OCI-LY7 (cell line): ENCODE results near the gene WIZ. TPM values are rescaled to one million over a fixed set of nuclear protein-coding genes. Genes with fewer than 3 reads are reported as not detected.

Experiments used
- BruUV-seq: library from RNA; stranded (reverse); fragments of 400-500 nt; replicated peaks from 2 replicates; lab custom pipeline; 2021; lab: Mats Ljungman, UMichigan
- CTCF ChIA-PET: fragments of 300-600 bp; sonication (Branson Sonifier 250); formaldehyde crosslinking; loops from one replicate; lab custom pipeline; 2022; ENCODE audit warnings: antibody characterized with exemption; ENCODE audit not compliant: unreplicated experiment; lab: Charles Lee
- POLR2A ChIA-PET: fragments of 300-600 bp; sonication (Branson Sonifier 250); formaldehyde crosslinking; loops from one replicate; lab custom pipeline; 2022; ENCODE audit warnings: antibody characterized with exemption; lab: Charles Lee
- DNase-seq: peaks from one replicate; pipeline ENCODE4 v3.0.0-alpha.2; 2015; ENCODE audit warnings: low spot score
- H2AFZ ChIP-seq: fragments of 200-600 bp; sonication (generic), shearing (Covaris generic); 2 replicates; pipeline ENCODE4 v1.6.1; 2014; ENCODE audit warnings: mild to moderate bottlenecking, antibody characterized with exemption, low read length, moderate library complexity
- H3K27ac ChIP-seq: fragments of 200-600 bp; sonication (generic); 2 replicates; pipeline ENCODE4 v1.5.1; 2014; ENCODE audit warnings: mixed run types, low read depth, mild to moderate bottlenecking, moderate library complexity, low read length, inconsistent platforms; ENCODE audit not compliant: poor library complexity, severe bottlenecking
- H3K36me3 ChIP-seq: fragments of 200-600 bp; sonication (generic); 2 replicates; pipeline ENCODE4 v1.6.1; 2014; ENCODE audit warnings: mild to moderate bottlenecking, antibody characterized with exemption, low read length, moderate library complexity, mixed read lengths; ENCODE audit not compliant: insufficient read depth
- H3K4me1 ChIP-seq: fragments of 200-600 bp; sonication (generic); 2 replicates; pipeline ENCODE4 v1.5.1; 2014; ENCODE audit warnings: mild to moderate bottlenecking, low read length; ENCODE audit not compliant: insufficient read depth, poor library complexity, severe bottlenecking
- H3K4me2 ChIP-seq: fragments of 200-600 bp; sonication (generic); 2 replicates; pipeline ENCODE4 v1.6.1; 2014; ENCODE audit warnings: mild to moderate bottlenecking, low read length
- H3K4me3 ChIP-seq: fragments of 200-600 bp; sonication (generic); 2 replicates; pipeline ENCODE4 v1.5.1; 2014; ENCODE audit warnings: mild to moderate bottlenecking, low read depth, low read length; ENCODE audit not compliant: poor library complexity, severe bottlenecking
- H3K79me2 ChIP-seq: fragments of 200-600 bp; sonication (generic); 2 replicates; pipeline ENCODE4 v1.6.1; 2016; ENCODE audit warnings: low read depth, mild to moderate bottlenecking, low read length, moderate library complexity, mixed read lengths; ENCODE audit not compliant: insufficient read depth
- H3K9me2 ChIP-seq: fragments of 200-600 bp; sonication (generic); 2 replicates; pipeline ENCODE4 v1.6.1; 2016; ENCODE audit warnings: mild to moderate bottlenecking, low read length, mixed read lengths; ENCODE audit not compliant: insufficient read depth
- H3K9me3 ChIP-seq: fragments of 200-600 bp; sonication (generic); 2 replicates; pipeline ENCODE4 v1.6.1; 2014; ENCODE audit warnings: mild to moderate bottlenecking, mixed run types, low read length, mixed read lengths
- H4K20me1 ChIP-seq: fragments of 200-600 bp; sonication (generic); 2 replicates; pipeline ENCODE4 v1.6.1; 2014; ENCODE audit warnings: mild to moderate bottlenecking, antibody characterized with exemption, low read length, moderate library complexity, mixed read lengths; ENCODE audit not compliant: insufficient read depth
- EZH2phosphoT487 ChIP-seq: fragments of 200-600 bp; sonication (generic); IDR thresholded peaks from 2 replicates; pipeline ENCODE4 v1.6.1; 2018; ENCODE audit warnings: low read depth, borderline replicate concordance, mild to moderate bottlenecking, mixed run types, antibody characterized with exemption, low read length, moderate library complexity, mixed read lengths
- intact Hi-C: fragments of 100-400 bp; cut with micrococcal nuclease; formaldehyde crosslinking; loops from one replicate; pipeline ENCODE4 v1.10.0; 2022; ENCODE audit not compliant: unreplicated experiment
- total RNA-seq, 2 experiments: library from RNA; depleted of rRNA in 1 of 2; stranded (reverse); fragments of >200 nt in 1 of 2; shearing (Covaris generic) in 1 of 2; gene quantifications; 2 replicates each; pipeline ENCODE4 v1.2.3, GENCODE V29; 2014 to 2022
- TF ChIP-seq, protein P1 (sequence below): fragments of 200-600 bp; sonication (generic); conservative IDR thresholded peaks from 2 replicates; pipeline ENCODE4 v1.5.1; 2014; ENCODE audit warnings: mild to moderate bottlenecking, antibody characterized with exemption, low read length, moderate library complexity, mixed read lengths

The WIZ gene
- total RNA-seq, 2 experiments from 2014 or later, result 16.4 to 35.9 TPM

DNA sequence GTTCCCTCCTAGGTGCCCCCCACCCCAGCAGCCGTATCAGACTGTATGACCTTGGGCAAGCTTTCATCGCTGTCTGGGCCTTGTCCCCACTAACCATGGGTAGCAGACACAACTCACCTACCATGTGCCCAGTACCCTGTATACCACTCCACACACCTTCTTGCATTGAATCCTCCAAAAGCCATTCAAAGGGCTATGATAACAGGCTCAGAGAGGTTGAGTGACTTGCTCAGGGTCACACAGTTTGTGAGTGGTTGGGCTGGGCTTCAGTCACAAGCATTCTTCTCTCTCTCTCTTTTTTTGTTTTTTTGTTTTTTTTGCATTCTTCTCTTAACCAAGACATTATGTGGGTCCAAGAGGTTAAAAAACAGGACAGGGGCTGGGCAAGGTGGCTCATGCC, 11.9 kb upstream of the WIZ start:
- intact Hi-C loops, result loop anchor here (10.0 kb wide), 1 partner anchor 93 kb away; no protein-coding TSS in a partner anchor
- peaks cover 24% of the 10 kb centered on the region for H3K4me1 ChIP-seq
- H3K79me2 ChIP-seq, result peaks cover 12% of the 10 kb centered on the region; the same call in 1 of the 2 replicates
- no peak overlapping the region for H3K4me3 ChIP-seq
- no peaks in the 10 kb centered on the region for H3K9me3 ChIP-seq
- ChIA-PET POLR2A (no interaction called here), CTCF (no interaction called here)
- H4K20me1 ChIP-seq, result no peaks in the 10 kb centered on the region
- H3K36me3 ChIP-seq, result peaks cover 41% of the 10 kb centered on the region
- no peaks in the 10 kb centered on the region for H3K9me2 ChIP-seq
- TF ChIP-seq EZH2phosphoT487, result no peak
- BruUV-seq, result no TSS peak
- DNase-seq, result no peak
- no peak overlapping the region for H2AFZ ChIP-seq
- H3K27ac ChIP-seq, result no peak overlapping the region
- H3K4me2 ChIP-seq, result no peak overlapping the region

DNA sequence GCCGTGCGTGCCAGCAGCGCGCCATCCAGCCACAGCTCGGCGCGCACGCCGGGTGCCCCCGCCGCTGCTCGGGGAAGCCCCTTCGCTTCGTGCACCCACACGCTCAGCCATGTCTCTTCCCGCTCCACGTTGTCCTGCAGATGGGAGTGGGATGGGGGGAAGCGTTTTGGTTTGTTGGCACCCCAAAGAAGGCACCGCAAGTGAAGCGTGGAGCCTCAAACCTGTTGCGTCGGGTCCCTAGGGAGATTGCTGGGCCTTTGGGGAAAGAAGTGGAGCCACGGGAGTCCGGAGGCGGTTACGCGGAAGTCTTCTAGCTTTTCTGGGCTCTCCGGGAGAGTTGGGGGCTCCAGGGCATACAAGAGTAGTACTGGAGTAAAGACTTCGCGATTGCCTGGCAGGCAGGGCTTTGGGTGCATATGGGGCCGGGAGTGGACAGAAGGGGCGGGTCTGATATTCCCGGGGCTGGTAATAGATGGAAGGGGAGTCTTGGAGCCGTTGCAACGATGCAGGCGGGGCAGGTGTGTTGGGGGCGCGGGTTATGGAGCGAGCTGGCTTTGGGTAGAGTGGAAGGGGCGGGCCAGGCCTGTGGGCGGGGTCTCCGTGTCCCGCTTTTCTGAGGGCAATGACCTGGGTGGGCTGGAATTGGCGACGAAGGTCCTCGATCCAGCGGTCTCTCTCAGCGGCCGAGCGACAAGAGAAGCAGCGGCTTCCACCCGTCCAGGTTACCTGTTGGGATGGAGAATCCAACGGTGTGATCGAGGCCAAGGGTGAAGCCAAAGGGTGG, 8.1 kb upstream of the WIZ start:
- ChIA-PET POLR2A (no interaction called here), CTCF (no interaction called here)
- Histone ChIP-seq H3K4me2 (no peak overlapping the region), H3K27ac (no peak overlapping the region), H4K20me1 (no peaks in the 10 kb centered on the region), H3K4me3 (no peak overlapping the region), H3K4me1 (peaks cover 1% of the 10 kb centered on the region), H3K79me2 (peaks cover 5% of the 10 kb centered on the region; the same call in 1 of the 2 replicates), H3K36me3 (peaks cover 77% of the 10 kb centered on the region), H2AFZ (no peak overlapping the region), H3K9me2 (no peaks in the 10 kb centered on the region), H3K9me3 (no peaks in the 10 kb centered on the region)
- TF ChIP-seq, protein P1, sequence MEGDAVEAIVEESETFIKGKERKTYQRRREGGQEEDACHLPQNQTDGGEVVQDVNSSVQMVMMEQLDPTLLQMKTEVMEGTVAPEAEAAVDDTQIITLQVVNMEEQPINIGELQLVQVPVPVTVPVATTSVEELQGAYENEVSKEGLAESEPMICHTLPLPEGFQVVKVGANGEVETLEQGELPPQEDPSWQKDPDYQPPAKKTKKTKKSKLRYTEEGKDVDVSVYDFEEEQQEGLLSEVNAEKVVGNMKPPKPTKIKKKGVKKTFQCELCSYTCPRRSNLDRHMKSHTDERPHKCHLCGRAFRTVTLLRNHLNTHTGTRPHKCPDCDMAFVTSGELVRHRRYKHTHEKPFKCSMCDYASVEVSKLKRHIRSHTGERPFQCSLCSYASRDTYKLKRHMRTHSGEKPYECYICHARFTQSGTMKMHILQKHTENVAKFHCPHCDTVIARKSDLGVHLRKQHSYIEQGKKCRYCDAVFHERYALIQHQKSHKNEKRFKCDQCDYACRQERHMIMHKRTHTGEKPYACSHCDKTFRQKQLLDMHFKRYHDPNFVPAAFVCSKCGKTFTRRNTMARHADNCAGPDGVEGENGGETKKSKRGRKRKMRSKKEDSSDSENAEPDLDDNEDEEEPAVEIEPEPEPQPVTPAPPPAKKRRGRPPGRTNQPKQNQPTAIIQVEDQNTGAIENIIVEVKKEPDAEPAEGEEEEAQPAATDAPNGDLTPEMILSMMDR, result no peak
- TF ChIP-seq EZH2phosphoT487, result no peak
- DNase-seq, result no peak
- no TSS peak for BruUV-seq
- intact Hi-C loops, result no loop called here

DNA sequence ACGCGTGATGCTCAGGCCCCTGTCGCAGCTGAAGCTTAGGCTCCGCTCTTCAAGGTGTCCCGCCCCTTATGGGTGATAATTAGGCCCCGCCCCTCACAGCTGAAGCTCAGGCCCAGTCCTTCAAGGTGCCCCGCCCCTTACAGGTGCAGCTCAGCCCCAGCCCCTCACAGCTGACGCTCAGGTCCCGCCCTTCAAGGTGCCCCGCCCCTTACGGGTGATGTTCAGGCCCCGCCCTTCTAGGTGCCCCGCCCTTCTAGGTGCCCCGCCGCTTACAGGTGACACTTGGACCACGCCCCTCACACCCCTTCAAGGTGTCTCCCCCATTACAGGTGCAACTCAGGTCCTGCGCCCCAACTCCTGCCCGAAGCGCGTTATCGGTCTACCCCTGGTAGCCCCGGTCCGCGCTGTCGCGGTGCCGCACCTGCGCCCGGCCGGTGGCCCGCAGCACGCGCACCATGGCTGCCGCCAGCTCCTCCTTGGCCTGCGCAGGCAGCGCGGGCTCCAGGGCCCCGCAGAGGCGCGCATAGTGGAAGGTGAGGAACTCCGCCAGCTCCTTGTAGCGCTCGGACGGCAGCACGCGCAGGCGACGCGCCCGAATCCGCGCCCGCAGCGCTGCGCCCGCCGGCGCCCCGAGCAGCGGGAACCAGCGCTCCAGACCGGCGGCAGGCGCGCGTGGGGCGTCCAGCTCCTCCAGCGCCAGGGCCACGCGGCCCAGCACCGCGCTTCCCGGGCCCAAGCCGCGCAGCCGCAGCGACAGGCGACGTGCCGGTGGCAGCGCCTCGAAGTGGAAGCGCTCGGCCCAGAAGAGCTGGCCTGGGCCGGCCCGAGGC, 7.3 kb upstream of the WIZ start:
- BruUV-seq, result no TSS peak
- Histone ChIP-seq H2AFZ (no peak overlapping the region), H3K4me2 (no peak overlapping the region), H3K9me2 (no peaks in the 10 kb centered on the region), H3K27ac (no peak overlapping the region), H3K4me1 (no peaks in the 10 kb centered on the region), H3K4me3 (no peak overlapping the region), H4K20me1 (no peaks in the 10 kb centered on the region), H3K79me2 (no peaks in the 10 kb centered on the region), H3K36me3 (peaks cover 83% of the 10 kb centered on the region), H3K9me3 (no peaks in the 10 kb centered on the region)
- CTCF ChIA-PET, result no interaction called here
- intact Hi-C loops, result no loop called here
- POLR2A ChIA-PET, result no interaction called here
- TF ChIP-seq EZH2phosphoT487, result no peak
- TF ChIP-seq, protein P1, result no peak
- DNase-seq, result peak; percentile 42
